SU-DHL-6 (cell line): ENCODE data around the gene PLEKHG2.

Experiments used
- H2AFZ ChIP-seq: fragments of 200-600 bp; sonication (generic); 2 replicates; pipeline ENCODE4 v1.6.1; 2014; ENCODE audit warnings: low read depth, mild to moderate bottlenecking, moderate library complexity, mixed read lengths, antibody characterized with exemption, low read length; ENCODE audit not compliant: severe bottlenecking
- H3F3A ChIP-seq: fragments of 200-600 bp; shearing (Covaris generic); 2 replicates; pipeline ENCODE4 v1.6.0; 2016; ENCODE audit warnings: antibody characterized with exemption, mild to moderate bottlenecking; ENCODE audit not compliant: insufficient read depth
- H3K27ac ChIP-seq: fragments of 200-600 bp; sonication (generic); 2 replicates; pipeline ENCODE4 v1.5.1; 2016; ENCODE audit warnings: low read depth, mild to moderate bottlenecking, low read length, moderate library complexity, mixed read lengths
- H3K27me3 ChIP-seq: fragments of 200-600 bp; sonication (generic), shearing (Covaris generic); 2 replicates; pipeline ENCODE4 v1.6.0; 2014; ENCODE audit warnings: mild to moderate bottlenecking, low read length
- H3K36me3 ChIP-seq: fragments of 200-600 bp; sonication (generic); 2 replicates; pipeline ENCODE4 v1.6.1; 2014; ENCODE audit warnings: mild to moderate bottlenecking, low read length, mixed read lengths
- H3K4me2 ChIP-seq: fragments of 300-600, 200-600 bp; shearing (Covaris generic), sonication (generic); 2 replicates; pipeline ENCODE4 v1.6.0; 2014; ENCODE audit warnings: low read length, low read depth, mild to moderate bottlenecking; ENCODE audit not compliant: poor library complexity, severe bottlenecking
- H3K4me3 ChIP-seq: fragments of 200-600 bp; sonication (generic); 2 replicates; pipeline ENCODE4 v1.5.1; 2014; ENCODE audit warnings: antibody characterized with exemption, low read length, mild to moderate bottlenecking, mixed read lengths; ENCODE audit not compliant: insufficient read depth, poor library complexity, severe bottlenecking
- H3K79me2 ChIP-seq: fragments of 200-600 bp; sonication (generic); 2 replicates; pipeline ENCODE4 v1.6.1; 2014; ENCODE audit warnings: mild to moderate bottlenecking, low read length, moderate library complexity; ENCODE audit not compliant: insufficient read depth
- H3K9ac ChIP-seq: fragments of 200-600 bp; sonication (generic); 2 replicates; pipeline ENCODE4 v1.7.0; 2014; ENCODE audit warnings: mild to moderate bottlenecking, low read length
- H3K9me2 ChIP-seq: fragments of 200-600 bp; sonication (generic); replicated peaks from 2 replicates; pipeline ENCODE4 v1.6.1; 2014; ENCODE audit warnings: low read length; ENCODE audit not compliant: insufficient read depth
- H3K9me3 ChIP-seq: fragments of 200-600 bp; sonication (generic); 2 replicates; pipeline ENCODE4 v1.6.1; 2014; ENCODE audit warnings: low read length, mixed read lengths; ENCODE audit not compliant: insufficient read depth
- H4K20me1 ChIP-seq: fragments of 200-600 bp; sonication (generic); 2 replicates; pipeline ENCODE4 v1.6.1; 2014; ENCODE audit warnings: low read depth, mild to moderate bottlenecking, antibody characterized with exemption, low read length, moderate library complexity, mixed read lengths
- CTCF ChIP-seq: fragments of 200-600 bp; sonication (generic); IDR thresholded peaks from one replicate; pipeline ENCODE4 v1.5.1; 2017; ENCODE audit warnings: antibody characterized with exemption, mild to moderate bottlenecking, low read length, moderate library complexity; ENCODE audit not compliant: insufficient read depth, poor library complexity, severe bottlenecking
- EZH2phosphoT487 ChIP-seq: fragments of 200-600 bp; sonication (generic), shearing (Covaris generic); conservative IDR thresholded peaks from 2 replicates; pipeline ENCODE4 v1.6.1; 2018; ENCODE audit warnings: mild to moderate bottlenecking, antibody characterized with exemption, low read length, moderate library complexity, mixed read lengths

Gene PLEKHG2

GRCh38 chr19:39380521-39381502 lies 31.7 kb upstream of the PLEKHG2 start:
- no peak overlapping the region for H3K9ac ChIP-seq
- no peak overlapping the region for H3K4me2 ChIP-seq
- H3K27ac ChIP-seq, result no peak overlapping the region
- no peaks in the 10 kb centered on the region for H3F3A ChIP-seq
- H3K27me3 ChIP-seq, result no peaks in the 10 kb centered on the region
- no peak overlapping the region for H3K4me3 ChIP-seq
- no peak overlapping the region for H2AFZ ChIP-seq
- no peaks in the 10 kb centered on the region for H3K79me2 ChIP-seq
- H4K20me1 ChIP-seq, result no peaks in the 10 kb centered on the region
- H3K9me2 ChIP-seq, result no peaks in the 10 kb centered on the region
- TF ChIP-seq EZH2phosphoT487, result no peak
- TF ChIP-seq CTCF, result no peak
- no peaks in the 10 kb centered on the region for H3K9me3 ChIP-seq
- no peaks in the 10 kb centered on the region for H3K36me3 ChIP-seq

GRCh38 chr19:39381910-39382611 lies 30.4 kb upstream of the PLEKHG2 start:
- no peaks in the 10 kb centered on the region for H4K20me1 ChIP-seq
- H2AFZ ChIP-seq, result no peak overlapping the region
- no peaks in the 10 kb centered on the region for H3K36me3 ChIP-seq
- no peak overlapping the region for H3K4me2 ChIP-seq
- no peak overlapping the region for H3K27ac ChIP-seq
- H3K9ac ChIP-seq, result no peak overlapping the region
- no peaks in the 10 kb centered on the region for H3K9me3 ChIP-seq
- H3K79me2 ChIP-seq, result no peaks in the 10 kb centered on the region
- H3K27me3 ChIP-seq, result no peaks in the 10 kb centered on the region
- no peaks in the 10 kb centered on the region for H3K9me2 ChIP-seq
- H3F3A ChIP-seq, result no peaks in the 10 kb centered on the region
- no peak overlapping the region for H3K4me3 ChIP-seq
- TF ChIP-seq CTCF (no peak), EZH2phosphoT487 (no peak)

DNA sequence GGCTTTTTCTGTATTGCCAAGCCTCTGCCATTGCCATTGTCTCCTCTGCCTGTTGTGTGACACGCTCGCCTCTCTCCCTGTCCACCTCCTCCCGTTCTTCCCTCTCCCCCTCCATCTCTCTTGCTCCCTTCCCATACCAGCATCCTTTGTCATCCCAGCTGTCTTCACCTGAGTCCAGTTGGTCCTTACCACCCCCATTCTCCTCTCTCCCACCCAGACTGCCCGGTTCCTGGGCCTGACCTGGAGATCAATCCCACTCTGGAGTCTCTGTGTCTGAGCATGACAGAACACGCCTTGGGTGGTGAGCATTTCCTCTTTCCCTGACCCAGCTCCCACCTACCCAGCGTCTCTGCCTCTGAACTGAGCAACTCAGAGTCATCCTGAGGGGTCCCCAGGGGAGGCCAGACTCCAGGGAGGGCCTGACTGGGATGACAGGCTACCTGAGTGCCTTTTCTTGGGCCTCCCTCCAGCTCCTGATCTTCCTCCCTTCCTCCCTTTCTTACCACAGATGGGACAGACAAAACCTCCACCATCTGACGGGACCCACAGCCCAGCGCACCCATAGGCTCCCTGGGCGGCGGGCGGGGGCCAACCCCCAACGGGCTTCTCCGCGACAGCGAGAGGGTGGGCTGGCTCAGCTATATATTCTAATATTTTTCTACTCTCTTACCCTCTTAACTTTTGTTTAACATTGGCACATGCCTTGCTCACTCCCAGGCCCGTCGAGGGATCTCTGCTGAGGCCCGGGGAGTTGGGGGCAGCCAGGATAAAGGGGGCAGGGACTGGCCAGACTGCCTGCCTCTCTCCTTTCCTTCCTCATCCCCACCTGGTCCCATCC lies 29.3 kb upstream of the PLEKHG2 start:
- Histone ChIP-seq H2AFZ (no peak overlapping the region), H3K79me2 (no peaks in the 10 kb centered on the region), H3K9ac (no peak overlapping the region), H4K20me1 (no peaks in the 10 kb centered on the region), H3K9me3 (no peaks in the 10 kb centered on the region), H3K36me3 (no peaks in the 10 kb centered on the region), H3F3A (no peaks in the 10 kb centered on the region), H3K27ac (no peak overlapping the region), H3K27me3 (no peaks in the 10 kb centered on the region), H3K4me2 (no peak overlapping the region), H3K9me2 (no peaks in the 10 kb centered on the region), H3K4me3 (no peak overlapping the region)
- TF ChIP-seq EZH2phosphoT487 (no peak), CTCF (no peak)
